ENCODE data around the gene VSTM5. TPM values are rescaled to one million over a fixed set of nuclear protein-coding genes. Genes with fewer than 3 reads are reported as not detected.

The VSTM5 gene
- total and polyA plus RNA-seq, 2 of the 8 experiments (the other 6 are each of a cell fraction or from before 2014, with no cell fraction given): 0.22 to 0.70 TPM

DNA sequence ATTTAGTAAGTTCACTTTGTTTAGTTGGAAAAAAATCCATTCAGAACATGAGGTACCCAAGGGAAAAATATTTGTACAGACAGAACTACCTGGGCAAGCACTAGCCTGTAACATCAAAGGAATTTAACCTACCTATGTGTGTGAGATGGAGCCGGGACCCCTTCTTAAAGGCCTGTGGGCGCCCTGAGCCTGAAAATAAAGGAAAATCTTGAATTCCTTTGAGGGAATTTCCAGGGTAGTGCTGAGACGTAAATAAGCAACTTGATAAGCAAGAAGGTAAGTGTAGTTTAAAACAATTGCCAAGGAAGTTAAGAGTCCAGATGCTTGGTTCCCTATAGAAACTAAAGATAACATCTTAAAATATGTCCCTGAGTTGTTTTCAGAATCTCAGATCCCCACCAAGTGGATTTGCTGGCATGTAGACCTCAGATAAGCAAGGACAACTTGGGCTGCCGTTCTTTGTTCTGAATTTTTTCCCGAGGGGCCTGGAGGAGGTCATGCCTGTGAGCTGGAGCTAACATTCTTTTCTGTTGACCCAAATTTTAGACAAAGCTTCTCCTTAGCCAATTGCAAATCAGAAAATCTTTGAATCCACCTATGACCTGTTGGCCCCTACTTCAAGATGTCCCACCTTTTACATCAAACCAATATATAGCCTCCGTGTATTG lies 35.3 kb downstream of the VSTM5 start (continued):
- no peak for TF ChIP-seq TCF12 (IDR thresholded peaks at IDR 0.05; ENCODE audit: low read depth, low read length)
- no peak for TF ChIP-seq CHD1 (IDR thresholded peaks at IDR 0.05; ENCODE audit: low read depth, low read length)
